PC-3 (cell line): ENCODE data around the gene CCSER1.

ENCODE experiments used
- EZH2 ChIP-seq: fragments of 300-600 bp; sonication (generic); IDR thresholded peaks from one replicate; pipeline ENCODE4 v1.6.1; 2017; ENCODE audit warnings: antibody characterized with exemption, mild to moderate bottlenecking, low read length; ENCODE audit not compliant: unreplicated experiment
- EZH2phosphoT487 ChIP-seq: fragments of 300-600 bp; sonication (generic); IDR thresholded peaks from 2 replicates; pipeline ENCODE4 v1.6.1; 2018; ENCODE audit warnings: mild to moderate bottlenecking, antibody characterized with exemption, low read length, borderline replicate concordance
- TF ChIP-seq, protein P1 (sequence below): fragments of 300-600 bp; sonication (generic); conservative IDR thresholded peaks from 2 replicates; pipeline ENCODE4 v1.5.1; 2017; ENCODE audit warnings: antibody characterized with exemption, low read depth, mild to moderate bottlenecking, low read length

DNA sequence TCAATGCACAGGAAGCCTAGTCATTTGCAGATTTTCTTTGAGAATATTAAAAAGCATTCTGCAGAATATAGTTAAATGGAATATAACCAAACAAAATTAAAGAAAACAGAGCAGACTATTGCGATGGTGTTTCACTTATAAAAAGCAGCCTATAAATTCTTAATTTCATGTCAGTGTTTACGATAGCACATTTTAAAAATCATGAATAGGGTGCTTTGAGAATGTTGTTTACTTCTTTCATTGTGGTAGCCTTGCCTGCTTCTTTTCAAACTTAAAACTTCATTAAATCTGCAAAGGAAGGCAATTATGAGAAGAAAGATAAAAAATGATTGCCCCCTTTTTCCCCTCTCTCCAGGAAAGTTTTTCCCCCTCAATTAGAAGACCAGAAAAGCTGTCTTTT lies 748.6 kb downstream of the CCSER1 start:
- TF ChIP-seq, protein P1, sequence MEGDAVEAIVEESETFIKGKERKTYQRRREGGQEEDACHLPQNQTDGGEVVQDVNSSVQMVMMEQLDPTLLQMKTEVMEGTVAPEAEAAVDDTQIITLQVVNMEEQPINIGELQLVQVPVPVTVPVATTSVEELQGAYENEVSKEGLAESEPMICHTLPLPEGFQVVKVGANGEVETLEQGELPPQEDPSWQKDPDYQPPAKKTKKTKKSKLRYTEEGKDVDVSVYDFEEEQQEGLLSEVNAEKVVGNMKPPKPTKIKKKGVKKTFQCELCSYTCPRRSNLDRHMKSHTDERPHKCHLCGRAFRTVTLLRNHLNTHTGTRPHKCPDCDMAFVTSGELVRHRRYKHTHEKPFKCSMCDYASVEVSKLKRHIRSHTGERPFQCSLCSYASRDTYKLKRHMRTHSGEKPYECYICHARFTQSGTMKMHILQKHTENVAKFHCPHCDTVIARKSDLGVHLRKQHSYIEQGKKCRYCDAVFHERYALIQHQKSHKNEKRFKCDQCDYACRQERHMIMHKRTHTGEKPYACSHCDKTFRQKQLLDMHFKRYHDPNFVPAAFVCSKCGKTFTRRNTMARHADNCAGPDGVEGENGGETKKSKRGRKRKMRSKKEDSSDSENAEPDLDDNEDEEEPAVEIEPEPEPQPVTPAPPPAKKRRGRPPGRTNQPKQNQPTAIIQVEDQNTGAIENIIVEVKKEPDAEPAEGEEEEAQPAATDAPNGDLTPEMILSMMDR, result no peak
- no peak for TF ChIP-seq EZH2
- no peak for TF ChIP-seq EZH2phosphoT487
